ENCODE measurements around the gene PARD3. TPM values are rescaled to one million over a fixed set of nuclear protein-coding genes. Genes with fewer than 3 reads are reported as not detected.

Gene PARD3
- total RNA-seq, 1 experiment from 2014 or later = 154 TPM

GRCh38 chr10:34186745-34187144, 628.4 kb downstream of the PARD3 start:
- BruUV-seq (replicated peaks) = no TSS peak
- intact Hi-C loops (cut with micrococcal nuclease) = loop anchor here (5.0 kb wide), 3 partner anchors 224 to 451 kb away; no protein-coding TSS in a partner anchor
- H2AFZ ChIP-seq (ENCODE audit: low read length) = no peak overlapping the region
- no peak overlapping the region for H3K4me2 ChIP-seq (ENCODE audit: low read length)
- H3K9me2 ChIP-seq (replicated peaks; ENCODE audit: low read length) = no peaks in the 10 kb centered on the region
- TF ChIP-seq EZH2phosphoT487 (IDR thresholded peaks at IDR 0.05; ENCODE audit: borderline replicate concordance, low read length) = no peak
- no peak for TF ChIP-seq EZH2 (IDR thresholded peaks at IDR 0.05; ENCODE audit: low read length, unreplicated experiment)
- TF ChIP-seq CTCF (conservative IDR thresholded peaks at IDR 0.05; ENCODE audit: low read depth, low read length) = no peak
- H3F3A ChIP-seq (ENCODE audit: low read length, unreplicated experiment) = no peaks in the 10 kb centered on the region
- no peaks in the 10 kb centered on the region for H3K36me3 ChIP-seq (ENCODE audit: low read depth, low read length)
- no peak overlapping the region for H3K4me3 ChIP-seq (ENCODE audit: low read length)
- H4K20me1 ChIP-seq (ENCODE audit: low read length) = no peaks in the 10 kb centered on the region
- H3K9ac ChIP-seq (ENCODE audit: low read length) = no peak overlapping the region
- H3K4me1 ChIP-seq (ENCODE audit: insufficient read depth, low read length) = peaks cover 19% of the 10 kb centered on the region
- no peaks in the 10 kb centered on the region for H3K27me3 ChIP-seq (ENCODE audit: low read length)
- no peaks in the 10 kb centered on the region for H3K79me2 ChIP-seq (ENCODE audit: low read length)
- no peaks in the 10 kb centered on the region for H3K9me3 ChIP-seq (ENCODE audit: low read length)
- POLR2A ChIA-PET (ENCODE audit: unreplicated experiment) = no interaction called here
- no peak for ATAC-seq
- DNase-seq = no peak
- CTCF ChIA-PET = no interaction called here
- H3K27ac ChIP-seq (ENCODE audit: low read length) = no peak overlapping the region

- Histone ChIP-seq H3K4me2 (ENCODE audit: low read length) (no peak overlapping the region), H3K36me3 (ENCODE audit: low read depth, low read length) (no peaks in the 10 kb centered on the region), H3K4me1 (ENCODE audit: insufficient read depth, low read length) (peaks cover 19% of the 10 kb centered on the region), H3F3A (ENCODE audit: low read length, unreplicated experiment) (no peaks in the 10 kb centered on the region), H3K27me3 (ENCODE audit: low read length) (no peaks in the 10 kb centered on the region), H3K9me3 (ENCODE audit: low read length) (no peaks in the 10 kb centered on the region), H3K4me3 (ENCODE audit: low read length) (no peak overlapping the region), H3K9ac (ENCODE audit: low read length) (no peak overlapping the region), H3K79me2 (ENCODE audit: low read length) (no peaks in the 10 kb centered on the region), H3K27ac (ENCODE audit: low read length) (no peak overlapping the region), H3K9me2 (replicated peaks; ENCODE audit: low read length) (no peaks in the 10 kb centered on the region), H4K20me1 (ENCODE audit: low read length) (no peaks in the 10 kb centered on the region), H2AFZ (ENCODE audit: low read length) (no peak overlapping the region)
- DNase-seq = no peak
- ChIA-PET CTCF (no interaction called here), POLR2A (ENCODE audit: unreplicated experiment) (no interaction called here)
- no TSS peak for BruUV-seq (replicated peaks)
- TF ChIP-seq CTCF (conservative IDR thresholded peaks at IDR 0.05; ENCODE audit: low read depth, low read length) (no peak), EZH2 (IDR thresholded peaks at IDR 0.05; ENCODE audit: low read length, unreplicated experiment) (no peak), EZH2phosphoT487 (IDR thresholded peaks at IDR 0.05; ENCODE audit: borderline replicate concordance, low read length) (no peak)
- no peak for ATAC-seq
- intact Hi-C loops (cut with micrococcal nuclease) = loop anchor here (1.0 to 5.0 kb wide), 6 partner anchors 29 to 451 kb away; no protein-coding TSS in a partner anchor
These were observed 629.1 kb downstream of the PARD3 start for GRCh38 chr10:34185998-34186397.

- BruUV-seq (replicated peaks) = no TSS peak
- no peaks in the 10 kb centered on the region for H3K9me3 ChIP-seq (ENCODE audit: low read length)
- H3K9ac ChIP-seq (ENCODE audit: low read length) = no peak overlapping the region
- H2AFZ ChIP-seq (ENCODE audit: low read length) = no peak overlapping the region
- H4K20me1 ChIP-seq (ENCODE audit: low read length) = no peaks in the 10 kb centered on the region
- ATAC-seq (peak; percentile 96), DNase-seq (peak; percentile 96)
- H3K4me3 ChIP-seq (ENCODE audit: low read length) = no peak overlapping the region
- no peaks in the 10 kb centered on the region for H3K36me3 ChIP-seq (ENCODE audit: low read depth, low read length)
- peaks cover 19% of the 10 kb centered on the region for H3K4me1 ChIP-seq (ENCODE audit: insufficient read depth, low read length)
- POLR2A ChIA-PET (ENCODE audit: unreplicated experiment) = interaction anchor here (0.6 to 0.7 kb wide), 4 partner anchors 18 to 853 kb away, joined by 3 to 7 read pairs (median 6); no protein-coding TSS in a partner anchor
- no peaks in the 10 kb centered on the region for H3K9me2 ChIP-seq (replicated peaks; ENCODE audit: low read length)
- no peaks in the 10 kb centered on the region for H3K27me3 ChIP-seq (ENCODE audit: low read length)
- TF ChIP-seq EZH2 (IDR thresholded peaks at IDR 0.05; ENCODE audit: low read length, unreplicated experiment) (no peak), EZH2phosphoT487 (IDR thresholded peaks at IDR 0.05; ENCODE audit: borderline replicate concordance, low read length) (no peak), CTCF (conservative IDR thresholded peaks at IDR 0.05; ENCODE audit: low read depth, low read length) (no peak)
- intact Hi-C loops (cut with micrococcal nuclease) = loop anchor here (1.0 to 5.0 kb wide), 6 partner anchors 28 to 452 kb away; no protein-coding TSS in a partner anchor
- H3K4me2 ChIP-seq (ENCODE audit: low read length) = peak overlapping the region; percentile 39
- no peaks in the 10 kb centered on the region for H3F3A ChIP-seq (ENCODE audit: low read length, unreplicated experiment)
- H3K79me2 ChIP-seq (ENCODE audit: low read length) = no peaks in the 10 kb centered on the region
- CTCF ChIA-PET = no interaction called here
- no peak overlapping the region for H3K27ac ChIP-seq (ENCODE audit: low read length)
These were observed 630.1 kb downstream of the PARD3 start for GRCh38 chr10:34184939-34185386.
